Glutamatergic neuron (in vitro differentiated cells): ENCODE measurements around the gene BAIAP3. TPM values are rescaled to one million over a fixed set of nuclear protein-coding genes. Genes with fewer than 3 reads are reported as not detected.

Source experiments
- DNase-seq: peaks from one replicate; pipeline ENCODE4 v3.0.0; 2022
- H3K27ac Mint-ChIP-seq: one replicate; pipeline ENCODE4 v1.8.0; 2020; ENCODE audit warnings: mild to moderate bottlenecking, mixed read lengths, inconsistent platforms; ENCODE audit not compliant: unreplicated experiment
- H3K27me3 Mint-ChIP-seq: one replicate; pipeline ENCODE4 v1.8.0; 2020; ENCODE audit warnings: mild to moderate bottlenecking, moderate library complexity, mixed read lengths, inconsistent platforms; ENCODE audit not compliant: unreplicated experiment
- H3K36me3 Mint-ChIP-seq: one replicate; pipeline ENCODE4 v1.8.0; 2020; ENCODE audit warnings: mild to moderate bottlenecking, mixed read lengths, inconsistent platforms; ENCODE audit not compliant: unreplicated experiment
- H3K4me1 Mint-ChIP-seq: one replicate; pipeline ENCODE4 v1.8.0; 2020; ENCODE audit warnings: mild to moderate bottlenecking, low read depth, mixed read lengths, inconsistent platforms; ENCODE audit not compliant: unreplicated experiment
- H3K4me3 Mint-ChIP-seq: one replicate; pipeline ENCODE4 v1.8.0; 2020; ENCODE audit warnings: mild to moderate bottlenecking, mixed read lengths, inconsistent platforms; ENCODE audit not compliant: unreplicated experiment
- H3K9me3 Mint-ChIP-seq: one replicate; pipeline ENCODE4 v1.8.0; 2020; ENCODE audit warnings: mild to moderate bottlenecking, moderate library complexity, mixed read lengths, inconsistent platforms; ENCODE audit not compliant: unreplicated experiment
- total RNA-seq: library from RNA; stranded (reverse); fragmentation: NEBNext Ultra II Directional; extraction: Animal tissue kit (Norgen Biotek cat#: 25700); gene quantifications from one replicate; pipeline ENCODE4 v1.2.1, GENCODE V29; 2021; ENCODE audit not compliant: unreplicated experiment
- TF ChIP-seq, protein P1 (sequence below): fragments of 200-600 bp; sonication (generic); IDR thresholded peaks from one replicate; pipeline ENCODE4 v1.5.0; 2021; ENCODE audit not compliant: partially characterized antibody, unreplicated experiment

BAIAP3 gene
- total RNA-seq, 1 donor from 2014 or later: 26.7 TPM

DNA sequence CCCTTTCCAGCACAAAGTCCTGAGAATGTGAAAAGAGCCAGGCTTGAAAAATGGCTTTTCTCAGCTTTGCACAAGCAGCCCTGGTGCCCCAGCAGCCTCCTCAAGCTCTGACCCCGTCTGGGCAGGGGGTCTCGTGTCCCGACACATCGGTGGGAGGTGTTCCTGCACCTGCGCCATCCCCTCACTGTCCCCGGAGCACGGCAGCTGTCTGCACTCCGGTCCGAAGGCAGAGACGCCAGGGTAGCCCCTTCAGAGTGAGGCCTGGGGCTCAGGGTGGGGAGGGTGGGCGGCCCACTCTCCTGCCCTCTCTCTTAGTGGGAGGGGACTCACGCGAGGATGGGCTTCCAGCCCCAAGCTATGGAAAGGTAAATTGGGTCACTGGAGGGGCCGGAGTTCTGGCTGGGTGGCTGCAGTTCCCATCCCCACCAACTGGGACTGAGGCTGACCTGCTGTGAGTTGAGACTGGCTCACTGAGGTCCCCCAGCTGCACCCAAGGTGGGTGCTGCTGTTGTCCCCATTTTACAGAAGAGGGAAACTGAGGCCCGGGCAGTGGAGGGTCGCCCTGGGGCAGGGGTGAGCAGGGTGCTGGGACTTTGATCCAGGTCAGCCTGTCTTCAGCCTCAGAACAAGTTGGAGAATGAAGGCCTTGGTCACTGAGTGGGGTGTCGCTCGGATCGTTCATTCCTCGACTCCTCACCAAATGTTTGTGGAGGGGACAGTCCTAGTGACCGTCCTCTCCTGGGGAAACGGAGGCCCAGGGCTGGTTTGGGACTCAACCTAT is 2.3 kb upstream of the BAIAP3 start:
- no peak overlapping the region for H3K4me3 Mint-ChIP-seq
- peaks cover 8% of the 10 kb centered on the region for H3K27me3 Mint-ChIP-seq
- H3K9me3 Mint-ChIP-seq: peaks cover 4% of the 10 kb centered on the region
- H3K27ac Mint-ChIP-seq: no peak overlapping the region
- TF ChIP-seq, protein P1, sequence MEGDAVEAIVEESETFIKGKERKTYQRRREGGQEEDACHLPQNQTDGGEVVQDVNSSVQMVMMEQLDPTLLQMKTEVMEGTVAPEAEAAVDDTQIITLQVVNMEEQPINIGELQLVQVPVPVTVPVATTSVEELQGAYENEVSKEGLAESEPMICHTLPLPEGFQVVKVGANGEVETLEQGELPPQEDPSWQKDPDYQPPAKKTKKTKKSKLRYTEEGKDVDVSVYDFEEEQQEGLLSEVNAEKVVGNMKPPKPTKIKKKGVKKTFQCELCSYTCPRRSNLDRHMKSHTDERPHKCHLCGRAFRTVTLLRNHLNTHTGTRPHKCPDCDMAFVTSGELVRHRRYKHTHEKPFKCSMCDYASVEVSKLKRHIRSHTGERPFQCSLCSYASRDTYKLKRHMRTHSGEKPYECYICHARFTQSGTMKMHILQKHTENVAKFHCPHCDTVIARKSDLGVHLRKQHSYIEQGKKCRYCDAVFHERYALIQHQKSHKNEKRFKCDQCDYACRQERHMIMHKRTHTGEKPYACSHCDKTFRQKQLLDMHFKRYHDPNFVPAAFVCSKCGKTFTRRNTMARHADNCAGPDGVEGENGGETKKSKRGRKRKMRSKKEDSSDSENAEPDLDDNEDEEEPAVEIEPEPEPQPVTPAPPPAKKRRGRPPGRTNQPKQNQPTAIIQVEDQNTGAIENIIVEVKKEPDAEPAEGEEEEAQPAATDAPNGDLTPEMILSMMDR: no peak
- no peak for DNase-seq
- H3K4me1 Mint-ChIP-seq: peaks cover 2% of the 10 kb centered on the region
- H3K36me3 Mint-ChIP-seq: no peaks in the 10 kb centered on the region

DNA sequence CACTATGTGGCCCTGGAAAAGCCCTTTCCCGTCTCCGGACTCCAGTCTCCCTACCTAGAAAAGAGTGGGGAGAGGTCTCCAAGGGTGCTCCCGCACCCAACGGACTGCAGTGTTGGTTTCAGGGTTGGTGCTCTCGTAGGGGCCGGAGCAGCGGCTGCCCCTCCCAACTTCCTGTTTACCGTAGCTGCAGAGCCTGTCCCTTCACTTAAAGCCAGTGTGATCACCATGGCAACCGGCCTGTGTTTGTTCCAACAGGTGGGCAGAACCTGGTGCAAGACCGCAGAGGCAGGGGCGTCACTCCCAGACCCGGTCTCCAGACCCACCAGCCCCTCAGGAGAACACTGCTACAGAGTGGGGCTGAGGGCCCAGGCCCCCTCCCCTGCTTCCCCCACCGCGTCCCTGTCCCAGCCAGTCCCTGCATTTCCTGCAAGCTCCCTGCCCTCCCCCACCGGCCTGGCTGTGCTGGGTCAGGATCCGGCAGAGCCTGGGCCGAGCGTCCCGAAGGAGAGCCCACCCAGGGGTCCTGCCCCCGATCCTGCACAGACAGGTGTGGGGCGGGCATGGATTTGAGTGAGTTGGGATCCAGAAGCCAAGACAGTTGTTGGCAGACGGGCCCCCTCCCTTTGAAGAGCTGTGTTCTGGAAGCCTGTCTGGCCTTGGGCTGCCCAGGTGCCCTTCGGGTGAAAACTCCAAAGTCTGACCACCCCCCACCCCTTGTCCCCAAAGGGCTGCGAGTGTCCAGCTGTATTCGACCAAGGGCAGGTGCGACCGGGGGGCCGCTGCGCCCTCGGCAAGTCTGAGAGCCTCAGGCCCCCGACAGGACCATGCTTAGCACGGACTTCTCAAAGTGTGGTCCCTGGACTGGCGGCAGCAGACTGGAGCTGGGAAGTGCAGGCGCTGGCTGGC is 1.5 kb upstream of the BAIAP3 start:
- peak; percentile 54 for DNase-seq
- Mint-ChIP-seq H3K4me3 (no peak overlapping the region), H3K4me1 (peaks cover 2% of the 10 kb centered on the region), H3K36me3 (no peaks in the 10 kb centered on the region), H3K9me3 (peaks cover 4% of the 10 kb centered on the region), H3K27me3 (peaks cover 5% of the 10 kb centered on the region), H3K27ac (no peak overlapping the region)
- TF ChIP-seq, protein P1: no peak

DNA sequence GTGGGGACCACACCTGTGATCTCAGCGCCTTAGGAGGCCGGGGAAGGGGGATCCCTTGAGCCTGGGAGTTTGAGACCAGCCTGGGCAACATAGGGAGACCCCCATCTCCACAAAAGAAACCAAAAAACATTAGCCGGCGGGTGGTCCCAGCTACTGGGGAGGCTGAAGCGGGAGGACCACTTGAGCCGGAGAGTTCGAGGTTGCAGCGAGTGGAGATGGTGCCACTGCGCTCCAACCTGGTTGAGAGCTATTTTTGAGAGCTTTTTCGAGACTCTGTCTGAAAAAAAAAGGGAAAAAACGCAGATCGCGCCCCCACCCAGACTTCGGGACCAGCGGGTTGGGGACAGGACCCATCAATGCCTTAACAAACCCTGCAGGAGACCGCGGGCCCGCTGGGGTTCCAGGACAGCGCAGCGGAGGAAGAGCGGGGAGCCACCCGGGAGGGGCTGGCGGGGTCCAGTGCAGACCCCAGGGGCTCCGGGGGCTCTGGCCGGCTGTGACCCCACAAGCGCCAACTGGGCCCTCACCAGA is 762 bp upstream of the BAIAP3 start:
- TF ChIP-seq, protein P1: no peak
- peaks cover 5% of the 10 kb centered on the region for H3K27me3 Mint-ChIP-seq
- peaks cover 2% of the 10 kb centered on the region for H3K4me1 Mint-ChIP-seq
- peak overlapping the region; percentile 52 for H3K4me3 Mint-ChIP-seq
- peaks cover 4% of the 10 kb centered on the region for H3K9me3 Mint-ChIP-seq
- H3K27ac Mint-ChIP-seq: no peak overlapping the region
- H3K36me3 Mint-ChIP-seq: no peaks in the 10 kb centered on the region
- DNase-seq: no peak

DNA sequence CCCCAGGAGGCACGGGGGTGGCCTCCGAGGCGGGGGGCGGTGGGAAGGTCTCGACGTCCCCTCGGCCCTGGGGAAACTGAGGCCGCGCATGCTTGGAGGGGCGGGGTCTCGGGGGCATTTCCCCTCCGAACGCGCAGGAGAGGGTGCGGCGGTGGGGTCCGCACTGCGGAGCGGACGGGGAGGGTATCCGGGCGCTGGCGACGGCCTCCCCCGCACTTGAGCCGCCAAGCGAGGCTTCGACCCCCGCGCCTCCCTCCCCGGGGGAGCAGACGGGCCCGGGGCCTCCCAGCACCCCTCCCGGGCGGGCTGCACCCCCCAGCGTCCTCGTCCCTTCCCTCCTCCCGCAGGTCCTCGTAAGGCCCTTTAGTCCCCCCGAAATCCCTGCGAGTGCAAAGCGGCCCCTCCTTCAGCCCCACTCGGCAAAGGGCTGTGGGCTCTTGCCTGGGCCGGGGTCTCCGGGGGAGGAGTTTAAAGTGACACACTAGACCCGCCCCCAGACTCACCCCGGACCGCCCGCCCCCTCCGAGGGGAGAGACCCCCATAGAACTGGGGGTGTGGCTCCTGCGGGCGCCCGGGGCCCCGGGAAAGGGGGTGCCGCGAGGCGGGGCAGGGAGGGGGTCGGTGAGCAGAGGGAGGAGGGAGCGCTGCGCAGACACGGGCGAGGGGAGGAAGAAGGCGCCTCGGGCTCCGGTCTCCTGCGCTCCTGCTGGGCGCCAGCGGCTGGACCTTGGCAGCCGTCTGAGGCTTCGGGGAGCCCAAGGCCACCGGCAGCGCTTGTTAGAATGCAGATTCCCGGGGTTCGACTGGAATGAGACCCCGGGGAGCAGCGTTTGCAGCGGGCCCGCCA is 632 bp downstream of the BAIAP3 start:
- peaks cover 2% of the 10 kb centered on the region for H3K4me1 Mint-ChIP-seq
- H3K36me3 Mint-ChIP-seq: no peaks in the 10 kb centered on the region
- peaks cover 4% of the 10 kb centered on the region for H3K9me3 Mint-ChIP-seq
- TF ChIP-seq, protein P1: no peak
- no peak overlapping the region for H3K4me3 Mint-ChIP-seq
- DNase-seq: peak; percentile 58
- peaks cover 5% of the 10 kb centered on the region for H3K27me3 Mint-ChIP-seq
- no peak overlapping the region for H3K27ac Mint-ChIP-seq
